ENCODE data around the gene PLCH1.

DNA sequence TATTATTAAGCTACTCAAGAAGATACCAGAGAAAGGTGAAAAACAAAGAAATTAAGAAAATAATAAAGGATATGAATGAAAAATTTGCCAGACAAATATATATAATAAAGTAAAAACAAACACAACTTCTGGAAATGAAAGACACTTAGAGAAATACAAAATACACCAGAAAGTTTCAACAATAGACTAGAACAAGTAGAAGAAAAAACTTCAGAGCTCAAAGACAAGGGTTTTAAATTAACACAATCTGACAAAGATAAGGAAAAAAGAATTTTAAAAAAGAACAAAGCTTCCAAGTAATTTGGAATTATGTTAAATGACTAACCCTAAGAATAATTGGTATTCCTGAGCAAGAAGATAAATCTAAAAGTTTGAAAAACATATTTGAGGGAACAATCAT, 135.3 kb downstream of the PLCH1 start:
- TF ChIP-seq CTCF (IDR thresholded peaks at IDR 0.05; ENCODE audit: low read length) (no peak), EZH2 (IDR thresholded peaks at IDR 0.05; ENCODE audit: borderline replicate concordance, low read length) (no peak)
